ENCODE measurements around the gene MS4A6A.
"Not testable (repeated sequence)": the region's sequence is repeated elsewhere in the genome, so short reads cannot be mapped to it uniquely, and the experiment has no call there.

Gene MS4A6A

DNA sequence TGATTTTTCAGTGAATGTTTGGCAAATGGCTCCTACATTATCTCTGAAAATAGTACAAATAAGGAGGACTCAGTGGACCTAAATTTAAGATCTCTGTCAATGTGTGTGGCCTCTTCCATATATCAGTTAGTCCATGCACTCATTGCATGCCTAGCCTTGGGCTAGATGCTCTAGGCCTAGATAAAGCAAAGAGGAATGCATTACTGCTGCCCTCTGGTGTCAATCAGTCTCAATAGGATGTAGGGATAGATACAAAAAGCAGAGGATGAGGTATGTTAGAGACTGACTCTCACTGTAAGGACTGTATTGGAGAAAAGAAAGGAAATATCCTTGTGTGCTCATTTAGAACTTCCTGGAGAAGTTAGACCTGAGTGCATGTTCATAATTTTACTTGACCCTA lies 52.4 kb downstream of the MS4A6A start:
- no peak for DNase-seq (ENCODE audit: low read depth in 1 of 2, low spot score in 1 of 2)

DNA sequence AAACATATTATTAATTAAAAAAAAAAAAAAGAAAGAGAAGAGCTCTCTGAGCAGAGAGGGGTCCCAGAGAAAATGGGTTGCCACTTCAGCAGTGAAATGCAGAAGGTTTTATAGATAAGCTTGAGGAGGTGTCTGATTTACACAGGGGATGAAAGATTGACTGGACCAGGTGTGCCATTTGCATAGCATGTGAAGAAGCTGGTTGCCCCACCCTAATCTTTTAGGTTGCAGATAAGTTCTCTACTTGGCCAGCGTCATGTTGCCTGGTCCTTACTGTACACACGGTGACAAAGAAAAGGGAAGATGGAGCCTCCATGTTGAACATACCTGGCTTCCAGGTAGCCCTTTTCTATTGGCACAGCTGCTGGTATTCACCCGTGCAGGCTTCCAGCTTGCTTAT lies 53.0 kb downstream of the MS4A6A start:
- no peak for DNase-seq (ENCODE audit: low read depth in 1 of 2, low spot score in 1 of 2)

DNA sequence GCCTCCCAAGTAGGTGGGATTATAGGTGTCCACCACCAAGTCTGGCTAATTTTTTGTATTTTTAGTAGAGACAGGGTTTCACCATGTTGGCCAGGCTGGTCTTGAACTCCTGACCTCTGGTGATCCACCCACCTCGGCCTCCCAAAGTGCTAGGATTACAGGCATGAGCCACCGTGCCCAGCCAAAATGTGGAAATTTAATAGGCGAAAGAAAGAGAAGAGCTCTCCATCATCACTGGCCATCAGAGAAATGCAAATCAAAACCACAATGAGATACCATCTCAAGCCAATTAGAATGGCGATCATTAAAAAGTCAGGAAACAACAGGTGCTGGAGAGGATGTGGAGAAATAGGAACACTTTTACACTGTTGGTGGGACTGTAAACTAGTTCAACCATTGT lies 54.0 kb downstream of the MS4A6A start:
- DNase-seq (ENCODE audit: low read depth in 1 of 2, low spot score in 1 of 2): not testable (repeated sequence)

DNA sequence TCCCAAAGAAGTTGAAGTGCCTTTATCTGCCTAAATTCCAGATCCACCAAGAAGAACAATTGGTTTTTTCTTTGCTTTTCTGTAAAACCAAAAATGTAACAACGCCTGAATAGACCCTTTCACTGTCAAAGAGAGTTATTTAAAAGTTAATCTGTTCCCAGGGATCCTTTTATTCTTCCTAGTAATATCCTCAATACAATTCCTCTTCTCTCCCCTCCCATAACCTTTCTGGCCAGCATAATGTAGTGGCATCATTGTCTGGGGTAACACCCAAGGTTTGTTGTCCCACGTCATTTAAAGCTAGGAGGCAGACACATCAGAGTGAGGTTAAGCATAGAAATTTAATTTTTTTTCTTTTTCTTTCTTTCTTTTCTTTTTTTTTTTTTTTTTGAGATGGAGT lies 54.5 kb downstream of the MS4A6A start:
- no peak for DNase-seq (ENCODE audit: low read depth in 1 of 2, low spot score in 1 of 2)

DNA sequence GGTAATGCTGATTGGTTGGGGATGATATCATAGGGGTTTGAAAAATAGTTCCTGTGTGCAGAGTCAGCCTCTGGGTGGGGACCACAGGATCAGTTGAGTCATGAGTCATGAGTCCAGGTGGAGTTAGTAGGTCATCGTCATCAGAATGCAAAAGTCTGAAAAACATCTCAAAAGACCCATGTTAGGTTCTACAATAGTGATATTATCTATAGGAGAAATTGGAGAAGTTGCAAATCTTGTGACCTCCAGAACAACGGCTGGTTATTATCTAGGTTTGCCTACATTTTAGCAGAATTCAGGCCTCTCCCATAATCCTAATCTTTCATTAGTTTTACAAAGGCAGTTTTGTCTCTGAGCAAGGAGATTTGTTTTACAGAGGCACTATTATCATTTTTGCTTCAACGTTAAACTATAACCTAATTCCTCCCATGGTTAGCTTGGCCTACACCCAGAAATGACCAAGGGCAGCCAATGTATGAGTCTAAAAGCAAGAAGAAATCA lies 55.5 kb downstream of the MS4A6A start:
- no peak for DNase-seq (ENCODE audit: low read depth in 1 of 2, low spot score in 1 of 2)

DNA sequence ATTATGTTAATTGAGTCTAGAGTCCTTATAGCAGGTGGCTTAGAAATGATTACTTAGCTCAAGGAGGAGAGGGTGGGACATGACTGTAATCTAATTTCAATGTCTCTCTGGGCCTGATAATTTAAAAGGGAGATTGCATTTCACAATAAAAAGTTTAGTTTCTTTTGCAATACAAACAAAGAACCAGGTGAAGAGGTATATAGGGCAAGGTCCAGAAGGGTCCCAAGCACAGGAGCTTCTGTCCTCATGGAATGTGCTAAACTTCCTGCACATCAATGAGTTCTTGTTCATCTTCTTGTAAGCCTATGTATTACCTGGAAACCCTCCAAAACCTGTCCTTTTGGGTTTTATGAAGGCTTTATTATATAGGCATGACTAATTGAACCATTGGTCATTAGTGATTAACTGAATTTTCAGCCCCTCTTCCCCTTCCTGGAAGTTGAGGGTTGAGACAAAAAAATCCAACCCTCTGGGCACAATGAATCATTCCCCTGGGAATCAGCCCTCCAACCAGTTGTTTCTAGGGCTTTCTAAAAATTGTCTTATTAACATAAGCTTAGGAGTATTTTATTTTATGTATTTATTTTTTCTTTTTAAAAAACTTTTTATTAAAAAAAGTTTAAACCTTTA lies 56.8 kb downstream of the MS4A6A start:
- no peak for DNase-seq (ENCODE audit: low read depth in 1 of 2, low spot score in 1 of 2)

DNA sequence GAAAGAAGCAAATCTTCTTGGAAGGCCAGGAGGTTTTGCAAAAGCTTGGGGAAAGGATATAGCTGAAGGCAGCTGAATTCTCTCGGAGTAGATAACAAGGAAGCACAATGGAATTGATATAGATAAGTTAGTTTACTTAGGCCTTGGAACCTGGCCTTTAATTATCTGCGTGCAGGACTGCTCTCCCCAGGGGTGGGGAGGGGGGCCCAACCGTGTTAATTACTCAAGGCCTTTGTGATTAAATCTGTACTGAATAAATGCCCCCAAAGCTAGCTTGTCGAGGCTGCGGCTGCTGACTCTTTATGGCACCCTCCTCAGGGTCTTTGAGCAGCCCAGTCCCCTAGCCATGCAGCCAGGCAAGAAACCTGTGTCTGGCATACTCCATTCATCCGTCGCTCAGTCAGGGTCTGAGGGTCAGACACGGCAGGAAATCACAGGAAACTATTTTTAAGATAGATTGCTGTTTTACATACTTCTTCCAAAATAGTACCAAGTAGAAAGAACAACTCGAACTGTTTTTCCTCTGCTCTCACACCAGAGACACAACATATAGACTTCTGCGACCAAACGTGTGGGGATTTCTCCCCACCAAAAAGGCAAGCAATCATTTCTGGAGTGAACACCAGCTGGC lies 58.0 kb downstream of the MS4A6A start:
- no peak for DNase-seq (ENCODE audit: low read depth in 1 of 2, low spot score in 1 of 2)

Data from stimulated activated CD4-positive, alpha-beta T cell treated with anti-CD3 and anti-CD28 coated beads, Interleukin-15, amount 100 ng/mL, for 1 hour (primary cell).